ENCODE results near the gene TPSG1. TPM values are rescaled to one million over a fixed set of nuclear protein-coding genes. Genes with fewer than 3 reads are reported as not detected.

Gene TPSG1
- total and polyA plus RNA-seq, 11 donors, result not detected

DNA sequence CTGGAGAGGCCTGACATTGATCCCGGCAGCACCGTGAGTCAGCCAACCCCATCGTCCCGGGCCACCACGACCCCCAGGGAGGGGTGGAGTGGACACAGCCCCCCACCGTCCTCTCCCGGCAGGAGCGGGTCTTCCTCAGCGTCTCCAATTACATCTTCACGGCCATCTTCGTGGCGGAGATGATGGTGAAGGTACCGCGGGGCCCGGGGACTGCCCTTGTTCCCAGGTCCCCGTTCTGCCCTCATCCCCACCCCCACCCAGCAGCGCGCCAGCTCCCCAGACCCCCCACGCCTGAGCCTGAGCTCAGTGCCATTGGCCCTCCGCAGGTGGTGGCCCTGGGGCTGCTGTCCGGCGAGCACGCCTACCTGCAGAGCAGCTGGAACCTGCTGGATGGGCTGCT, 14.6 kb downstream of the TPSG1 start:
- no peak overlapping the region for H3K4me3 ChIP-seq
- H3K9me3 ChIP-seq, result no peaks in the 10 kb centered on the region
- no peaks in the 10 kb centered on the region for H3K27me3 ChIP-seq
- WGBS, 4 donors, result 84 to 90% (median 88%) methylated on average over 16 to 23 of the region's 23 CpGs
- ATAC-seq (no peak), DNase-seq (no peak)
- peaks cover 0 to 4% (median 0%) of the 10 kb centered on the region in 9 donors for H3K36me3 ChIP-seq
- no peak overlapping the region for H3K27ac ChIP-seq
- TF ChIP-seq, protein P1, sequence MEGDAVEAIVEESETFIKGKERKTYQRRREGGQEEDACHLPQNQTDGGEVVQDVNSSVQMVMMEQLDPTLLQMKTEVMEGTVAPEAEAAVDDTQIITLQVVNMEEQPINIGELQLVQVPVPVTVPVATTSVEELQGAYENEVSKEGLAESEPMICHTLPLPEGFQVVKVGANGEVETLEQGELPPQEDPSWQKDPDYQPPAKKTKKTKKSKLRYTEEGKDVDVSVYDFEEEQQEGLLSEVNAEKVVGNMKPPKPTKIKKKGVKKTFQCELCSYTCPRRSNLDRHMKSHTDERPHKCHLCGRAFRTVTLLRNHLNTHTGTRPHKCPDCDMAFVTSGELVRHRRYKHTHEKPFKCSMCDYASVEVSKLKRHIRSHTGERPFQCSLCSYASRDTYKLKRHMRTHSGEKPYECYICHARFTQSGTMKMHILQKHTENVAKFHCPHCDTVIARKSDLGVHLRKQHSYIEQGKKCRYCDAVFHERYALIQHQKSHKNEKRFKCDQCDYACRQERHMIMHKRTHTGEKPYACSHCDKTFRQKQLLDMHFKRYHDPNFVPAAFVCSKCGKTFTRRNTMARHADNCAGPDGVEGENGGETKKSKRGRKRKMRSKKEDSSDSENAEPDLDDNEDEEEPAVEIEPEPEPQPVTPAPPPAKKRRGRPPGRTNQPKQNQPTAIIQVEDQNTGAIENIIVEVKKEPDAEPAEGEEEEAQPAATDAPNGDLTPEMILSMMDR (IDR thresholded peaks at IDR 0.05), result no peak
- no peak for TF ChIP-seq POLR2A (IDR thresholded peaks at IDR 0.05)
- H3K4me1 ChIP-seq, result no peaks in the 10 kb centered on the region
- intact Hi-C loops (cut with DNase I), result no loop called here

DNA sequence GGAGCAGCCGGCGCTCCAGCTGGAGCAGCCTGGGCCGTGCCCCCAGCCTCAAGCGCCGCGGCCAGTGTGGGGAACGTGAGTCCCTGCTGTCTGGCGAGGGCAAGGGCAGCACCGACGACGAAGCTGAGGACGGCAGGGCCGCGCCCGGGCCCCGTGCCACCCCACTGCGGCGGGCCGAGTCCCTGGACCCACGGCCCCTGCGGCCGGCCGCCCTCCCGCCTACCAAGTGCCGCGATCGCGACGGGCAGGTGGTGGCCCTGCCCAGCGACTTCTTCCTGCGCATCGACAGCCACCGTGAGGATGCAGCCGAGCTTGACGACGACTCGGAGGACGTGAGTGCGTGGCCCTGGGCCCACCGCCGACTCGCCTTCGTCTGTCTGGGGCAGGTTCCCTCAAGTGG, 16.0 kb downstream of the TPSG1 start:
- intact Hi-C loops (cut with DNase I), result no loop called here
- H3K36me3 ChIP-seq, result peaks cover 0 to 4% (median 0%) of the 10 kb centered on the region in 9 donors
- no peaks in the 10 kb centered on the region for H3K27me3 ChIP-seq
- DNase-seq (no peak), ATAC-seq (no peak)
- no peak overlapping the region for H3K4me3 ChIP-seq
- TF ChIP-seq, protein P1 (IDR thresholded peaks at IDR 0.05), result no peak
- TF ChIP-seq POLR2A (IDR thresholded peaks at IDR 0.05), result no peak
- no peak overlapping the region for H3K27ac ChIP-seq
- H3K4me1 ChIP-seq, result no peaks in the 10 kb centered on the region
- 93 to 95% (median 93%) methylated on average over 24 to 43 of the region's 43 CpGs for WGBS, 4 donors
- H3K9me3 ChIP-seq, result no peaks in the 10 kb centered on the region

DNA sequence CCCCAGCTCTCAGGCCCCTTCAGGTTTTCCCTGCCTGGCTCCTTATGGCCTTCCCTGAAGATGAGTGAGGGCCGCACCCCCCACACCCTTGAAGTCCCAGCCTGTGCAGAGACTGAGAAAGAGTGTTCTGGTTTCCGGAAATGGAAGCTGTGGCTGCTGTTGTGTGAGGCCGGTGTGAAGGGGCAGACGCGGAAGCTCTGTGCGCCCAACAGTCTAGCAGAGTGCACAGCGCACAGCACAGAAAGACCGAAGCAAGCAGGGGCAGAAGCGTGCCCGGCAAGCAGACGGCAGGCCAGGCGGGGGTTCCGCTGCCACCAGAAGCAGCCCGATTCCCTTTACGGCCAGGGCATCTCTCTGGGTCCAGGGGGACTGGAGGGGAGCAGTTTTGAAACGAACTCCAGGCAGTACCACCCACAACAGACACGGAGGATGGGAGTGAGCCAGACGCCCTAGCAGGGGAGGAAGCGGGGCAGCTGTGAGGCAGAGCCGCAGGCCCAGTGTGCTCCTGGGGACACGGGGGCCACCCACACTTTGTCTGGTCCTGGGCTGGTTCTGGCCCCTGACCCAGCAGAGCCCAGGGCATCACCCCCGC, 16.7 kb downstream of the TPSG1 start:
- Histone ChIP-seq H3K27me3 (no peaks in the 10 kb centered on the region), H3K4me1 (no peaks in the 10 kb centered on the region), H3K27ac (no peak overlapping the region), H3K4me3 (no peak overlapping the region), H3K9me3 (no peaks in the 10 kb centered on the region), H3K36me3 (peaks cover 0 to 4% (median 0%) of the 10 kb centered on the region in 9 donors)
- ATAC-seq (no peak), DNase-seq (no peak)
- no peak for TF ChIP-seq POLR2A (IDR thresholded peaks at IDR 0.05)
- intact Hi-C loops (cut with DNase I), result no loop called here
- WGBS, 4 donors, result 80 to 83% (median 83%) methylated on average over 21 to 22 of the region's 22 CpGs

DNA sequence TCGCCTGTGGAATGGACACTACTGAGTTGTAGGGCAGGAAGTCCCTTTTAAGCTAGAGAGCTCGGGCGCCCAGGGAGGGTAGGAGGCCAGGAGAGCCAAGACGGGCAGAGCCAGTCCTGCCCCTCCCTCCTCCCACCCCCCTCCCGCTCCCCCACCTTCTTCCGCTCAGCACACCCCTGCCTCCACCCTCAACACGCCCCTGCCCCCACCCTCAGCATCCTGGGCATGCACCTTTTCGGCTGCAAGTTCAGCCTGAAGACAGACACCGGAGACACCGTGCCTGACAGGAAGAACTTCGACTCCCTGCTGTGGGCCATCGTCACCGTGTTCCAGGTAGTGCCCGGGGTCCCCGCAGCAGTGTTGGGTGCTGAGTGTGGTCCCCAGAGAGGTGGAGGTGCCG, 18.3 kb downstream of the TPSG1 start:
- Histone ChIP-seq H3K27ac (no peak overlapping the region), H3K9me3 (no peaks in the 10 kb centered on the region), H3K4me3 (no peak overlapping the region), H3K4me1 (no peaks in the 10 kb centered on the region), H3K27me3 (no peaks in the 10 kb centered on the region), H3K36me3 (peaks cover 0 to 4% (median 0%) of the 10 kb centered on the region in 9 donors)
- no peak for TF ChIP-seq POLR2A (IDR thresholded peaks at IDR 0.05)
- TF ChIP-seq, protein P1 (IDR thresholded peaks at IDR 0.05), result no peak
- intact Hi-C loops (cut with DNase I), result no loop called here
- WGBS, 4 donors, result 77 to 84% (median 80%) methylated on average over 14 to 16 of the region's 16 CpGs
- ATAC-seq, result no peak
- no peak for DNase-seq

DNA sequence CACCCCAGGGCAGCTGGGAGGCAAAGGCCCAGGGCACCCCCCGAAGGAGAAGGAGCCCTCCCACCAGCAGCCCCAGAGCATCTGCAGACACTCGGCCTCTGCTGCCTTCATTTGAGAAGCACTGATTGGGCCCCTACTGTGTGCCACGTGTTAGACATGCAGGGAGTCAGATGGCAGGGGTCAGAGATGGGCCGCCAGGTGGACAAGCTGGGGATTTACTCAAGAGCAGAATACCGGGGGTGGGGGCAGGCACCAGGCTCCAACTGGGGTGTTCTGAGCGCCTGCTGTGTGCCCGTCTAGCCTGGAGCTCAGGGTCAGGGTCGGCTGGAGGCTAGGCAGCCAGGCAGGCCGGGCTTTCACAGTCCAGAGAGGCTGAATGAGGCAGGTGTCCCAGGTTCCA, 18.7 kb downstream of the TPSG1 start:
- no peak overlapping the region for H3K27ac ChIP-seq
- intact Hi-C loops (cut with DNase I), result no loop called here

More for the DNA sequence above, 18.7 kb downstream of the TPSG1 start:
- Histone ChIP-seq H3K4me3 (no peak overlapping the region), H3K9me3 (no peaks in the 10 kb centered on the region), H3K36me3 (peaks cover 0 to 4% (median 0%) of the 10 kb centered on the region in 9 donors), H3K27me3 (no peaks in the 10 kb centered on the region), H3K4me1 (no peaks in the 10 kb centered on the region)
- WGBS, 4 donors, result 61 to 69% (median 67%) methylated on average over 5 to 9 of the region's 9 CpGs
- DNase-seq (no peak), ATAC-seq (no peak)
- TF ChIP-seq, protein P1 (IDR thresholded peaks at IDR 0.05), result no peak
- no peak for TF ChIP-seq POLR2A (IDR thresholded peaks at IDR 0.05)

Data from heart left ventricle (tissue), 16 donors.